DND-41 (cell line): ENCODE data around the gene PHYHIPL.

Experiments used
- ATAC-seq: fragments of 200-7000 bp; cut with Tn5 transposase; 3 replicates; pipeline ENCODE4 v1.9.1; 2021; ENCODE audit warnings: low read depth; ENCODE audit not compliant: insufficient read depth
- DNase-seq: peaks from one replicate; pipeline ENCODE4 v3.0.0-alpha.2; 2020
- H2AFZ ChIP-seq: 2 replicates; pipeline ENCODE4 v1.6.0; 2012; ENCODE audit warnings: low read depth, low read length
- H3K27ac ChIP-seq: 2 replicates; pipeline ENCODE4 v1.5.1; 2012; ENCODE audit warnings: low read length, inconsistent platforms
- H3K27me3 ChIP-seq: fragments of 200-600 bp; sonication (generic); 2 replicates; pipeline ENCODE4 v1.6.0; 2012; ENCODE audit warnings: low read length, mild to moderate bottlenecking, inconsistent platforms; ENCODE audit not compliant: insufficient read depth, poor library complexity
- H3K36me3 ChIP-seq: 2 replicates; pipeline ENCODE4 v1.5.1; 2012; ENCODE audit warnings: low read length, inconsistent platforms; ENCODE audit not compliant: insufficient read depth
- H3K4me1 ChIP-seq: 2 replicates; pipeline ENCODE4 v1.5.1; 2012; ENCODE audit warnings: mild to moderate bottlenecking, low read length; ENCODE audit not compliant: insufficient read depth
- H3K4me2 ChIP-seq: 2 replicates; pipeline ENCODE4 v1.6.0; 2012; ENCODE audit warnings: mild to moderate bottlenecking, moderate library complexity, low read length, inconsistent platforms; ENCODE audit not compliant: insufficient read depth
- H3K4me3 ChIP-seq, 2 experiments: fragments of 200-600 bp in 1 of 2; shearing (Covaris generic) in 1 of 2; 2 replicates each; pipeline ENCODE4 v1.5.1; 2012 to 2016; ENCODE audit warnings: inconsistent platforms in 2 of 2, low read length in 2 of 2, mild to moderate bottlenecking in 2 of 2, low read depth in 1 of 2, moderate library complexity in 1 of 2
- H3K79me2 ChIP-seq: 2 replicates; pipeline ENCODE4 v1.6.0; 2012; ENCODE audit warnings: low read length, inconsistent platforms; ENCODE audit not compliant: insufficient read depth
- H3K9ac ChIP-seq: 2 replicates; pipeline ENCODE4 v1.6.0; 2012; ENCODE audit warnings: low read depth, mild to moderate bottlenecking, inconsistent platforms, low read length, moderate library complexity
- H3K9me3 ChIP-seq: 2 replicates; pipeline ENCODE4 v1.5.1; 2012; ENCODE audit warnings: low read length, moderate library complexity, mild to moderate bottlenecking, inconsistent platforms; ENCODE audit not compliant: insufficient read depth, severe bottlenecking
- H4K20me1 ChIP-seq: 2 replicates; pipeline ENCODE4 v1.6.0; 2012; ENCODE audit warnings: low read length; ENCODE audit not compliant: insufficient read depth
- CTCF ChIP-seq: IDR thresholded peaks from 2 replicates; pipeline ENCODE4 v1.5.1; 2012; ENCODE audit warnings: borderline replicate concordance, low read length, moderate library complexity, mild to moderate bottlenecking; ENCODE audit not compliant: poor library complexity, severe bottlenecking; ENCODE audit errors: extremely low read depth
- EZH2 ChIP-seq: IDR thresholded peaks from 3 replicates; pipeline ENCODE4 v1.6.1; 2012; ENCODE audit warnings: borderline replicate concordance, low read depth, mild to moderate bottlenecking, moderate library complexity, low read length, inconsistent platforms; ENCODE audit not compliant: severe bottlenecking

PHYHIPL gene

GRCh38 chr10:59176241-59177030 lies at the start of gene PHYHIPL:
TSS of gene PHYHIPL (plus strand) at chr10:59176643. CDS start at chr10:59176854, 211 bp downstream.
- ATAC-seq (no peak), DNase-seq (no peak)
- no peak within 1 kb of the TSS for H3K4me3 ChIP-seq
- H3K27me3 ChIP-seq = no peaks in the 10 kb centered on the region
- no peak within 1 kb of the TSS for H3K4me2 ChIP-seq
- no peak within 1 kb of the TSS for H3K9ac ChIP-seq
- H4K20me1 ChIP-seq = no peaks in the 10 kb centered on the region
- no peak within 1 kb of the TSS for H2AFZ ChIP-seq
- no peaks in the 10 kb centered on the region for H3K79me2 ChIP-seq
- H3K36me3 ChIP-seq = no peaks in the 10 kb centered on the region
- H3K9me3 ChIP-seq = no peaks in the 10 kb centered on the region
- no peak within 1 kb of the TSS for H3K27ac ChIP-seq
- no peak for TF ChIP-seq EZH2
- TF ChIP-seq CTCF = no peak
- H3K4me1 ChIP-seq = no peaks in the 10 kb centered on the region

DNA sequence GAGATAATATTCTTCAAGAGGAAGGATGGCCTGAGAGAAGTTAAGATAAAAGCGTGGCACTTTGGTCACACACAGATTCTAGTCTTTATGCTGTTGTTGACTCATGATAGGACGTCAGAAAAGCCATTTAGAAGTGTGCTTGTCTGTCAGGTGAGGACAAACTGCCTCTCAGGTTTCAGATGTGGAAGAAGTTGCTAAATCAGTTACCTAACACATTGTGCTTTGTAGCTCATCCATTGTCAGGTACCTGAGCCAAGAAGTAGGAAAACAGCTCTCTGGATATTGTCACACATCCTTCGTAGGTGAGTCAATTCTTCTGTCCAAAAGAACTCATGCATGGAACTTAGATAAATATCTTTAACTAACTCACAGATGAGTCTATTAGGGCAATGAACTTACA lies 49.5 kb upstream of the PHYHIPL start:
- TF ChIP-seq EZH2 = no peak
- TF ChIP-seq CTCF = no peak
- Histone ChIP-seq H3K9me3 (no peaks in the 10 kb centered on the region), H3K9ac (no peak overlapping the region), H3K4me2 (no peak overlapping the region), H3K27ac (no peak overlapping the region), H3K27me3 (no peaks in the 10 kb centered on the region), H4K20me1 (no peaks in the 10 kb centered on the region), H3K79me2 (no peaks in the 10 kb centered on the region), H3K4me1 (no peaks in the 10 kb centered on the region), H2AFZ (no peak overlapping the region), H3K4me3 (no peak overlapping the region), H3K36me3 (no peaks in the 10 kb centered on the region)
- ATAC-seq (no peak), DNase-seq (no peak)

DNA sequence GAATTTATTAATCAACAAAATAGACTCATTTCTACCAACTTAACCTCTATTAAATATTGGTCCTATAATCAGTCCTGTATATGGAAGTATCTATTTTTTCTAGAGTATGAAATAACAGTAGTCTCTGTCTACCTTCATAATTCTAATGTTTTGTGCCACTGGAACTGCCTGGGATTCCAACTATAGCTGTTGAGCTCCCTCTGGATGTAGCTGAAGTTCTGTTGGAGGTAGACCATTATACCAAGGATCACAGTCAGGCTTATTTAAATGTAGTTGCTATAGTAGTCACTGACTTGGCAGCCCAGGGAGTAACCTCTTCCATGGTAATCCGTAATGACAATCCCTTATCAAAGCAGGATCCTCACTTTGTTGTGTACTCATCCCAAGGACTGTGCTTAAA lies 48.5 kb upstream of the PHYHIPL start:
- ATAC-seq (no peak), DNase-seq (no peak)
- no peak overlapping the region for H2AFZ ChIP-seq
- H3K79me2 ChIP-seq = no peaks in the 10 kb centered on the region
- H3K27ac ChIP-seq = no peak overlapping the region
- H3K9me3 ChIP-seq = no peaks in the 10 kb centered on the region
- H3K4me1 ChIP-seq = no peaks in the 10 kb centered on the region
- H3K4me2 ChIP-seq = no peak overlapping the region
- H3K4me3 ChIP-seq = no peak overlapping the region
- no peaks in the 10 kb centered on the region for H3K27me3 ChIP-seq
- no peaks in the 10 kb centered on the region for H3K36me3 ChIP-seq
- TF ChIP-seq CTCF (no peak), EZH2 (no peak)
- H3K9ac ChIP-seq = no peak overlapping the region
- no peaks in the 10 kb centered on the region for H4K20me1 ChIP-seq
